K562 (cell line): Measurements from ENCODE around the gene XYLB. TPM values are rescaled to one million over a fixed set of nuclear protein-coding genes. Genes with fewer than 3 reads are reported as not detected.

ENCODE experiments used
- ATAC-seq: fragments of 200-7000 bp; cut with Tn5 transposase; 3 replicates; pipeline ENCODE4 v1.9.1; 2020; ENCODE audit warnings: moderate library complexity
- BruUV-seq: library from RNA; stranded (reverse); fragments of 400-500 nt; replicated peaks from 2 replicates; lab custom pipeline; 2021; lab: Mats Ljungman, UMichigan
- CTCF ChIA-PET: fragments of 300-600 bp; formaldehyde crosslinking; extraction: SDS; loops from one replicate; lab custom pipeline; 2021; ENCODE audit warnings: low intra/inter-chr PET ratio; lab: Yijun Ruan, JAX
- POLR2A ChIA-PET: fragments of 300-600, 350-650 bp; sonication (Branson Sonifier 250); formaldehyde crosslinking; extraction: SDS; loops from one replicate; lab custom pipeline; 2021; ENCODE audit warnings: antibody characterized with exemption, inconsistent platforms; lab: Yijun Ruan, JAX
- DNase-seq, 4 experiments: peaks; one replicate each; pipeline versions ENCODE4 v3.0.0 to v3.0.0-alpha.2; 2011 to 2018; ENCODE audit warnings: low spot score in 3 of 4, mixed read lengths in 3 of 4; ENCODE audit errors: extremely low read depth in 1 of 4
- FAIRE-seq: peaks from 2 replicates; lab custom pipeline; 2011; peaks lifted over from hg19 to GRCh38; lab: Jason Lieb, UNC
- H2AFZ ChIP-seq: 2 replicates; pipeline ENCODE4 v1.6.0; 2011; ENCODE audit warnings: low read depth, low read length, control low read depth, inconsistent platforms
- H3K27ac ChIP-seq: fragments of 200-600 bp; 3 replicates; pipeline ENCODE4 v1.8.0; 2011; ENCODE audit warnings: low read depth, mild to moderate bottlenecking, control low read depth, inconsistent platforms, low read length, moderate library complexity, mixed read lengths; ENCODE audit errors: extremely low read depth
- H3K27me3 ChIP-seq, 2 experiments: fragments of 300-600 bp in 1 of 2; 2 replicates in 1 of 2; 3 replicates in 1 of 2; pipeline versions ENCODE4 v1.6.0 to v1.8.0; 2011; ENCODE audit warnings: inconsistent platforms in 2 of 2, low read length in 2 of 2, mild to moderate bottlenecking in 1 of 2, mixed read lengths in 1 of 2, moderate library complexity in 1 of 2; ENCODE audit not compliant: control insufficient read depth in 2 of 2, insufficient read depth in 2 of 2
- H3K36me3 ChIP-seq: fragments of 300-600 bp; 3 replicates; pipeline ENCODE4 v1.8.0; 2011; ENCODE audit warnings: mild to moderate bottlenecking, low read length, inconsistent platforms; ENCODE audit not compliant: control insufficient read depth, insufficient read depth
- H3K4me1 ChIP-seq, 2 experiments: fragments of 200-600 bp in 1 of 2; replicated peaks in 1 of 2; 2 replicates in 1 of 2; 3 replicates in 1 of 2; pipeline versions ENCODE4 v1.5.1 to v1.8.0; 2011; ENCODE audit warnings: inconsistent platforms in 2 of 2, low read length in 2 of 2, mild to moderate bottlenecking in 1 of 2, mixed read lengths in 1 of 2, moderate library complexity in 1 of 2; ENCODE audit not compliant: control insufficient read depth in 2 of 2, insufficient read depth in 2 of 2
- H3K4me2 ChIP-seq: 2 replicates; pipeline ENCODE4 v1.6.1; 2011; ENCODE audit warnings: low read length, control low read depth, inconsistent platforms, mixed read lengths; ENCODE audit not compliant: insufficient read depth
- H3K4me3 ChIP-seq: fragments of 200-600 bp; sonication (generic), shearing (Covaris generic); 2 replicates; pipeline ENCODE4 v1.5.1; 2016; ENCODE audit warnings: control low read depth, inconsistent platforms
- H3K79me2 ChIP-seq: fragments of 200-600 bp; 3 replicates; pipeline ENCODE4 v1.8.0; 2011; ENCODE audit warnings: low read length, inconsistent platforms; ENCODE audit not compliant: control insufficient read depth, insufficient read depth
- H3K9ac ChIP-seq, 2 experiments: 2 replicates each; pipeline versions ENCODE4 v1.6.0 to v1.6.1; 2011; ENCODE audit warnings: low read depth in 2 of 2, low read length in 2 of 2, control low read depth in 1 of 2, inconsistent platforms in 1 of 2, mild to moderate bottlenecking in 1 of 2, mixed read lengths in 1 of 2; ENCODE audit not compliant: insufficient read depth in 1 of 2
- H3K9me1 ChIP-seq: one replicate; pipeline ENCODE4 v1.6.0; 2011; ENCODE audit warnings: inconsistent platforms, mild to moderate bottlenecking, low read length, moderate library complexity; ENCODE audit not compliant: control insufficient read depth, insufficient read depth
- H3K9me3 ChIP-seq: replicated peaks from 2 replicates; pipeline ENCODE4 v1.5.1; 2011; ENCODE audit warnings: low read depth, low read length, inconsistent platforms; ENCODE audit not compliant: control insufficient read depth, insufficient read depth
- H4K20me1 ChIP-seq: replicated peaks from 2 replicates; pipeline ENCODE4 v1.6.1; 2011; ENCODE audit warnings: low read length, inconsistent platforms, mixed read lengths; ENCODE audit not compliant: control insufficient read depth, insufficient read depth
- EP400 ChIP-seq: fragments of 450-650 bp; IDR thresholded peaks from 2 replicates; pipeline ENCODE4 v1.6.1; 2017; ENCODE audit warnings: antibody characterized with exemption, mild to moderate bottlenecking, moderate library complexity
- ILF3 ChIP-seq: fragments of 450-650 bp; IDR thresholded peaks from 2 replicates; pipeline ENCODE4 v1.6.1; 2018; ENCODE audit warnings: antibody characterized with exemption, mild to moderate bottlenecking, moderate library complexity, borderline replicate concordance
- KAT2B ChIP-seq: IDR thresholded peaks from one replicate; pipeline ENCODE4 v1.6.1; 2012; ENCODE audit warnings: low read depth, mild to moderate bottlenecking, control low read depth, inconsistent platforms, low read length, moderate library complexity
- MEF2D ChIP-seq: conservative IDR thresholded peaks from 2 replicates; pipeline ENCODE4 v1.6.1; 2016; ENCODE audit warnings: low read depth, missing genetic modification characterization, missing compliant biosample characterization
- NR4A1 ChIP-seq, 2 experiments: fragments of 250-450 bp in 1 of 2; fragments of 450-650 bp in 1 of 2; sonication (Bioruptor Pico) in 1 of 2; IDR thresholded peaks; 2 replicates each; pipeline versions ENCODE4 v1.4.0 to v1.6.1; 2016 to 2020; ENCODE audit warnings: mild to moderate bottlenecking in 2 of 2, missing compliant biosample characterization in 1 of 2, missing genetic modification characterization in 1 of 2, moderate library complexity in 1 of 2
- PYGO2 ChIP-seq: fragments of 450-650 bp; IDR thresholded peaks from 2 replicates; pipeline ENCODE4 v1.6.1; 2016; ENCODE audit warnings: mild to moderate bottlenecking, missing genetic modification characterization, moderate library complexity, missing compliant biosample characterization
- TGIF2 ChIP-seq: sonication (generic); formaldehyde crosslinking; IDR thresholded peaks from 2 replicates; pipeline ENCODE4 v1.8.1; 2022; ENCODE audit warnings: mild to moderate bottlenecking, missing genetic modification reagents, moderate library complexity
- ZBTB8A ChIP-seq: fragments of 450-650 bp; IDR thresholded peaks from 2 replicates; pipeline ENCODE4 v1.6.1; 2018; ENCODE audit warnings: mild to moderate bottlenecking, moderate library complexity; ENCODE audit not compliant: partially characterized antibody
- ZNF436 ChIP-seq: fragments of 250-450, 450-650 bp; sonication (Bioruptor Pico); formaldehyde crosslinking; IDR thresholded peaks from 2 replicates; pipeline ENCODE4 v1.7.0; 2020; ENCODE audit warnings: mild to moderate bottlenecking
- WGBS: fragments of 100-300 bp; shearing (Covaris generic); methylation state at CpG from one replicate; pipeline ENCODE4 v1.1.6; 2016; ENCODE audit warnings: low coverage, mixed read lengths; ENCODE audit not compliant: insufficient coverage; ENCODE audit errors: missing lambda C conversion rate; 5-methylcytosine and 5-hydroxymethylcytosine counted together
- in situ Hi-C: fragments of 300-500 bp; cut with MboI; formaldehyde crosslinking; loops from 4 replicates; pipeline ENCODE4 v1.15.0; 2018; ENCODE audit warnings: inconsistent platforms, mixed read lengths
- intact Hi-C: fragments of 100-400 bp; cut with micrococcal nuclease; formaldehyde crosslinking; loops from 2 replicates; pipeline ENCODE4 v1.14.2; 2022
- polyA plus RNA-seq, 8 experiments: library from polyadenylated mRNA; depleted of rRNA in 4 of 8; stranded (reverse) in 5 of 8; unstranded in 3 of 8; fragments of >200 nt; fragmentation: Nextera tagmentation in 2 of 8; fragmentation: Illumina TruSeq in 1 of 8; extraction: Ambion mirVana in 2 of 8; extraction: Trizol in 1 of 8; gene quantifications; 2 replicates each; pipeline versions ENCODE4 v1.2.1 to v1.2.3, GENCODE V29; 2011 to 2014; ENCODE audit warnings: inconsistent platforms in 1 of 8, missing spikeins in 1 of 8
- total RNA-seq, 7 experiments: library from RNA; depleted of rRNA in 6 of 7; stranded (reverse); fragments of >200 nt in 6 of 7; fragmentation: Illumina TruSeq in 2 of 7; extraction: Trizol in 2 of 7; gene quantifications; 2 replicates each; pipeline versions ENCODE4 v1.2.1 to v1.2.3, GENCODE V29; 2011 to 2021; ENCODE audit warnings: low replicate concordance in 1 of 7
- TF ChIP-seq, protein P1 (sequence below), 2 experiments: fragments of 450-650 bp in 1 of 2; IDR thresholded peaks; 2 replicates each; pipeline ENCODE4 v1.6.1; 2011 to 2017; ENCODE audit warnings: low read depth in 2 of 2, antibody characterized with exemption in 1 of 2, borderline replicate concordance in 1 of 2, low read length in 1 of 2, mild to moderate bottlenecking in 1 of 2, mixed read lengths in 1 of 2; ENCODE audit not compliant: control insufficient read depth in 1 of 2
- TF ChIP-seq, protein P2 (sequence below): fragments of 250-450 bp; sonication (Bioruptor Pico); IDR thresholded peaks from 2 replicates; pipeline ENCODE4 v1.4.0; 2020; ENCODE audit warnings: mild to moderate bottlenecking
- TF ChIP-seq, protein P3 (sequence below): fragments of 450-650 bp; IDR thresholded peaks from 2 replicates; pipeline ENCODE4 v1.6.1; 2018; ENCODE audit not compliant: partially characterized antibody

XYLB gene
- total and polyA plus RNA-seq, 9 of the 15 experiments (the other 6 are each of a cell fraction or from before 2014, with no cell fraction given): 4.0 to 20.2 (median 13.2) TPM

DNA sequence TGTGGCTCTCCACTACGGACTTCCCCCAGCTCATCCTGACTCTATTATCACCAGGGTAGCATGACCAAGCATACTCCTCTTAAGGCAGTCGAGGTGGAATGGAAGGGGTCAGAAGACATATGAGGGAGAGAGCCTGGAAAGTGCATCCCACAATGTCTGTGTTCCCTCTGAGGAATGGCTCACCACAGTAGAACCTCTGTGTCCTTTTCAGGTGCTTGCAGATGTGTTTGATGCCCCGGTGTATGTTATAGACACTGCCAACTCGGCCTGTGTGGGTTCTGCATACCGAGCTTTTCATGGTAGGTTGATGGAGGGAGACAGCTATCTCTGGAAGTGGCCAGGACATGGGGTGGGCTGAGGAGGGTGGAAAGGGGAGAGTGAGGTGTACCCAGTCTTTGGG is 50.3 kb downstream of the XYLB start:
- no peaks in the 10 kb centered on the region for H3K27me3 ChIP-seq
- no peak overlapping the region for H3K27ac ChIP-seq
- 85% methylated on average over 5 of the region's 5 CpGs for WGBS
- no peak overlapping the region for H3K9ac ChIP-seq
- no peak overlapping the region for H3K4me2 ChIP-seq
- ATAC-seq (no peak), DNase-seq (no peak), FAIRE-seq (no peak)
- CTCF ChIA-PET: no interaction called here
- TF ChIP-seq PYGO2 (tag) (no peak), ZNF436 (CRISPR knock-in tag) (no peak), TGIF2 (CRISPR knock-in tag) (no peak), ILF3 (no peak), MEF2D (tag) (no peak), KAT2B (no peak), NR4A1 (CRISPR knock-in tag; IDR thresholded peaks at IDR 0.05) (no peak), NR4A1 (tag; IDR thresholded peaks at IDR 0.05) (no peak), ZBTB8A (no peak), EP400 (no peak)
- TF ChIP-seq, protein P1, sequence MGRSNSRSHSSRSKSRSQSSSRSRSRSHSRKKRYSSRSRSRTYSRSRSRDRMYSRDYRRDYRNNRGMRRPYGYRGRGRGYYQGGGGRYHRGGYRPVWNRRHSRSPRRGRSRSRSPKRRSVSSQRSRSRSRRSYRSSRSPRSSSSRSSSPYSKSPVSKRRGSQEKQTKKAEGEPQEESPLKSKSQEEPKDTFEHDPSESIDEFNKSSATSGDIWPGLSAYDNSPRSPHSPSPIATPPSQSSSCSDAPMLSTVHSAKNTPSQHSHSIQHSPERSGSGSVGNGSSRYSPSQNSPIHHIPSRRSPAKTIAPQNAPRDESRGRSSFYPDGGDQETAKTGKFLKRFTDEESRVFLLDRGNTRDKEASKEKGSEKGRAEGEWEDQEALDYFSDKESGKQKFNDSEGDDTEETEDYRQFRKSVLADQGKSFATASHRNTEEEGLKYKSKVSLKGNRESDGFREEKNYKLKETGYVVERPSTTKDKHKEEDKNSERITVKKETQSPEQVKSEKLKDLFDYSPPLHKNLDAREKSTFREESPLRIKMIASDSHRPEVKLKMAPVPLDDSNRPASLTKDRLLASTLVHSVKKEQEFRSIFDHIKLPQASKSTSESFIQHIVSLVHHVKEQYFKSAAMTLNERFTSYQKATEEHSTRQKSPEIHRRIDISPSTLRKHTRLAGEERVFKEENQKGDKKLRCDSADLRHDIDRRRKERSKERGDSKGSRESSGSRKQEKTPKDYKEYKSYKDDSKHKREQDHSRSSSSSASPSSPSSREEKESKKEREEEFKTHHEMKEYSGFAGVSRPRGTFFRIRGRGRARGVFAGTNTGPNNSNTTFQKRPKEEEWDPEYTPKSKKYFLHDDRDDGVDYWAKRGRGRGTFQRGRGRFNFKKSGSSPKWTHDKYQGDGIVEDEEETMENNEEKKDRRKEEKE (IDR thresholded peaks at IDR 0.05; ENCODE audit: borderline replicate concordance in 1 of 2, control insufficient read depth in 1 of 2, low read depth in 2 of 2, low read length in 1 of 2): no peak
- TF ChIP-seq, protein P2, sequence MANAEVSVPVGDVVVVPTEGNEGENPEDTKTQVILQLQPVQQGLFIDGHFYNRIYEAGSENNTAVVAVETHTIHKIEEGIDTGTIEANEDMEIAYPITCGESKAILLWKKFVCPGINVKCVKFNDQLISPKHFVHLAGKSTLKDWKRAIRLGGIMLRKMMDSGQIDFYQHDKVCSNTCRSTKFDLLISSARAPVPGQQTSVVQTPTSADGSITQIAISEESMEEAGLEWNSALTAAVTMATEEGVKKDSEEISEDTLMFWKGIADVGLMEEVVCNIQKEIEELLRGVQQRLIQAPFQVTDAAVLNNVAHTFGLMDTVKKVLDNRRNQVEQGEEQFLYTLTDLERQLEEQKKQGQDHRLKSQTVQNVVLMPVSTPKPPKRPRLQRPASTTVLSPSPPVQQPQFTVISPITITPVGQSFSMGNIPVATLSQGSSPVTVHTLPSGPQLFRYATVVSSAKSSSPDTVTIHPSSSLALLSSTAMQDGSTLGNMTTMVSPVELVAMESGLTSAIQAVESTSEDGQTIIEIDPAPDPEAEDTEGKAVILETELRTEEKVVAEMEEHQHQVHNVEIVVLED (CRISPR knock-in tag): no peak
- TF ChIP-seq, protein P3, sequence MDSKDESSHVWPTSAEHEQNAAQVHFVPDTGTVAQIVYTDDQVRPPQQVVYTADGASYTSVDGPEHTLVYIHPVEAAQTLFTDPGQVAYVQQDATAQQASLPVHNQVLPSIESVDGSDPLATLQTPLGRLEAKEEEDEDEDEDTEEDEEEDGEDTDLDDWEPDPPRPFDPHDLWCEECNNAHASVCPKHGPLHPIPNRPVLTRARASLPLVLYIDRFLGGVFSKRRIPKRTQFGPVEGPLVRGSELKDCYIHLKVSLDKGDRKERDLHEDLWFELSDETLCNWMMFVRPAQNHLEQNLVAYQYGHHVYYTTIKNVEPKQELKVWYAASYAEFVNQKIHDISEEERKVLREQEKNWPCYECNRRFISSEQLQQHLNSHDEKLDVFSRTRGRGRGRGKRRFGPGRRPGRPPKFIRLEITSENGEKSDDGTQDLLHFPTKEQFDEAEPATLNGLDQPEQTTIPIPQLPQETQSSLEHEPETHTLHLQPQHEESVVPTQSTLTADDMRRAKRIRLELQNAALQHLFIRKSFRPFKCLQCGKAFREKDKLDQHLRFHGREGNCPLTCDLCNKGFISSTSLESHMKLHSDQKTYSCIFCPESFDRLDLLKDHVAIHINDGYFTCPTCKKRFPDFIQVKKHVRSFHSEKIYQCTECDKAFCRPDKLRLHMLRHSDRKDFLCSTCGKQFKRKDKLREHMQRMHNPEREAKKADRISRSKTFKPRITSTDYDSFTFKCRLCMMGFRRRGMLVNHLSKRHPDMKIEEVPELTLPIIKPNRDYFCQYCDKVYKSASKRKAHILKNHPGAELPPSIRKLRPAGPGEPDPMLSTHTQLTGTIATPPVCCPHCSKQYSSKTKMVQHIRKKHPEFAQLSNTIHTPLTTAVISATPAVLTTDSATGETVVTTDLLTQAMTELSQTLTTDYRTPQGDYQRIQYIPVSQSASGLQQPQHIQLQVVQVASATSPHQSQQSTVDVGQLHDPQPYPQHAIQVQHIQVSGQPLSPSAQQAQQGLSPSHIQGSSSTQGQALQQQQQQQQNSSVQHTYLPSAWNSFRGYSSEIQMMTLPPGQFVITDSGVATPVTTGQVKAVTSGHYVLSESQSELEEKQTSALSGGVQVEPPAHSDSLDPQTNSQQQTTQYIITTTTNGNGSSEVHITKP: no peak
- no peaks in the 10 kb centered on the region for H3K9me3 ChIP-seq
- H3K79me2 ChIP-seq: no peaks in the 10 kb centered on the region
- H3K4me1 ChIP-seq: no peaks in the 10 kb centered on the region
- POLR2A ChIA-PET: interaction anchor here (0.6 to 1.2 kb wide), 2 partner anchors 232 to 278 kb away, joined by 3 read pairs; partner anchors contain the start of gene OXSR1
- in situ Hi-C loops: no loop called here
- no peak overlapping the region for H2AFZ ChIP-seq
- no peaks in the 10 kb centered on the region for H3K9me1 ChIP-seq
- H4K20me1 ChIP-seq: no peaks in the 10 kb centered on the region
- no TSS peak for BruUV-seq
- peaks cover 82% of the 10 kb centered on the region for H3K36me3 ChIP-seq
- intact Hi-C loops: no loop called here
- no peak overlapping the region for H3K4me3 ChIP-seq
